LNCAP (cell line): ENCODE data around the gene KAT2B.

Experiments
- CTCF ChIP-seq: fragments of 450-650 bp; IDR thresholded peaks from 2 replicates; pipeline ENCODE4 v1.5.1; 2017; ENCODE audit warnings: mild to moderate bottlenecking

KAT2B gene

GRCh38 chr3:20142517-20142916 lies 102.3 kb downstream of the KAT2B start:
- no peak for TF ChIP-seq CTCF

DNA sequence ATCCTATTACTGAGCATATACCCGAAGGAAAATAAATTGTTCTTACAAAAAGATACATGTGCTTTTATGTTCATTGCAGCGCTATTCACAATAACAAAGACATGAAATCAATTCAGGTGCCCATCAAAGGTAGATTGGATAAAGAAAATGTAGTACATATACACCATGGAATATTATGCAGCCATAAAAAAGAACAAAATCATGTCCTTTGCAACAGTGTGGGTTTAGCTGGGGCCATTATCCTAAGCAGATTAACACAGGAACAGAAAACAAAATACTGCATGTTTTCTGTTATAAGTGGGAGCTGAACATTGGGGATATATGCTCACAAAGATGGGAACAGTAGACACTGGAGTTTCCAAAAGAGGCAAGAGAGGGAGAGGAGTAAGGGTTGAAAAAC lies 103.3 kb downstream of the KAT2B start:
- TF ChIP-seq CTCF, result no peak

GRCh38 chr3:20145874-20146273 lies 105.6 kb downstream of the KAT2B start:
- no peak for TF ChIP-seq CTCF

- TF ChIP-seq CTCF, result no peak
Measured at GRCh38 chr3:20146301-20146700, 106.1 kb downstream of the KAT2B start.

GRCh38 chr3:20147361-20147760 lies 107.1 kb downstream of the KAT2B start:
- no peak for TF ChIP-seq CTCF

GRCh38 chr3:20148466-20148865 lies 108.2 kb downstream of the KAT2B start:
- TF ChIP-seq CTCF, result no peak

- TF ChIP-seq CTCF, result no peak
Measured at GRCh38 chr3:20154078-20154477, 113.8 kb downstream of the KAT2B start.

DNA sequence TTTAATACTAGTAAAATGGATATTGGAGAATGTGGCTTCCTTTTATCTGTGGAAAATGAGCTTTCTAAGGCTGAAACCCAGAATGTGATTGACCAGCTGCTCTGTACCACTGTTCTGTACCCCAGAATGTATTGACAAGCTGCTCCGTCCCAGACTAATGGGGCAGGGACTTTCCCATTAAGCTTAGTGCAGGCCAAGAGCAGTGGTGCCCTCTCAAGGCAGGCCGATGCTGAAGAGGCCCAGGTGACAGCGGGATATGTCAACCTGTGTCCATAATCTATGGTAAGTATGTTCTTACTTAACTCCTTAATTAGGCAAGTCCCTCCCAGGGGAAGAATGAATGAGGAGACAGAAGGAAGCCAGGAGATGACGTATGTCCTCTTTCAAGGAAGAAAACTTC lies 114.7 kb downstream of the KAT2B start:
- no peak for TF ChIP-seq CTCF
